Measurements from ENCODE around the gene NUTM2B.
"Not testable (repeated sequence)": the region's sequence is repeated elsewhere in the genome, so short reads cannot be mapped to it uniquely, and the experiment has no call there.

NUTM2B gene

GRCh38 chr10:79753601-79754000 lies 50.6 kb downstream of the NUTM2B start:
- not testable (repeated sequence) for DNase-seq

GRCh38 chr10:79758297-79758993 lies 55.4 kb downstream of the NUTM2B start:
- DNase-seq = not testable (repeated sequence)
